Fibroblast of the aortic adventitia (primary cell): ENCODE results near the gene DIP2C. TPM values are rescaled to one million over a fixed set of nuclear protein-coding genes. Genes with fewer than 3 reads are reported as not detected.
A peak's percentile ranks its signal among the peaks of the same experiment; 100 is the strongest.
"Not testable (repeated sequence)": the region's sequence is repeated elsewhere in the genome, so short reads cannot be mapped to it uniquely, and the experiment has no call there.

Source experiments
- DNase-seq: peaks from one replicate; pipeline ENCODE4 v3.0.0-alpha.2; 2010; ENCODE audit warnings: low read depth
- H3K4me3 ChIP-seq: 2 replicates; pipeline ENCODE4 v1.5.1; 2011; ENCODE audit warnings: low read depth, mild to moderate bottlenecking, control low read depth, low read length, moderate library complexity
- total RNA-seq: library from RNA; depleted of rRNA; stranded (reverse); fragments of >200 nt; gene quantifications from 2 replicates; pipeline ENCODE4 v1.2.3, GENCODE V29; 2012; ENCODE audit warnings: low replicate concordance
- TF ChIP-seq, protein P1 (sequence below): IDR thresholded peaks from 2 replicates; pipeline ENCODE4 v1.5.1; 2011; ENCODE audit warnings: mild to moderate bottlenecking, low read length, control low read depth, inconsistent platforms; ENCODE audit not compliant: insufficient read depth

Gene DIP2C
- total RNA-seq, 1 donor, result 15.7 TPM

DNA sequence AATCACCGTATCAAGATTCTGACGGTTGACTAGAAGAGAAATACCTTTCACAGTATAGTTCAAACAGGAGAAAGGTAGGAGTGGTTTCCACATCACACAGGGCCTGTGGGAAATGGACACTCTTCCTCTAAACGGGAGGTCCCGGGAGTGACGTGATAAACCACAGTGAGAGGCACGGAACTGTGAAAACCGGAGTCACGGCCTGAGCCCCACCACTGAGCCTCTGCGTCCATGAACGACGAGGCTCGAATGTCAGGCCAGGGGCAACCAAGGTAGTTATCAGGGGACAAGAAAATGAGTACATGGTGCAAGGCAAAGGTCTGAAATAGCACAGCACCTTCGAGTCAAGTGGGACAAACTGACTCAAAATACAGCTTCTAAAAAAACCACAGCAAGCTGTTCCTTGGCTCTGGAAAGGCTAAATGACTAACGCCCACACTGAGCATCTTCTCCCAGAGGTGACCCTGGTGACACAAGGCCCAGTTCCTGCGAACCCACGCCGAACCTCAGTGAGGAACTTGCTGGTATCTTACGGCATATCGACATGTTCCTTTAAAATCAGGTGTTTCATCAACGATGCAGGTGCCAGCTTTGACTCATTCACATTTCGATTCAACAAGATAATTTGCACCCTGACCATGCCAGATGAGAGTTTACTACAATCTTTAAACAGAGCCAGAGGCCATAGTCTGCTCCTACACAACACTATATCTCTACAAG is 99.3 kb downstream of the DIP2C start:
- TF ChIP-seq, protein P1, sequence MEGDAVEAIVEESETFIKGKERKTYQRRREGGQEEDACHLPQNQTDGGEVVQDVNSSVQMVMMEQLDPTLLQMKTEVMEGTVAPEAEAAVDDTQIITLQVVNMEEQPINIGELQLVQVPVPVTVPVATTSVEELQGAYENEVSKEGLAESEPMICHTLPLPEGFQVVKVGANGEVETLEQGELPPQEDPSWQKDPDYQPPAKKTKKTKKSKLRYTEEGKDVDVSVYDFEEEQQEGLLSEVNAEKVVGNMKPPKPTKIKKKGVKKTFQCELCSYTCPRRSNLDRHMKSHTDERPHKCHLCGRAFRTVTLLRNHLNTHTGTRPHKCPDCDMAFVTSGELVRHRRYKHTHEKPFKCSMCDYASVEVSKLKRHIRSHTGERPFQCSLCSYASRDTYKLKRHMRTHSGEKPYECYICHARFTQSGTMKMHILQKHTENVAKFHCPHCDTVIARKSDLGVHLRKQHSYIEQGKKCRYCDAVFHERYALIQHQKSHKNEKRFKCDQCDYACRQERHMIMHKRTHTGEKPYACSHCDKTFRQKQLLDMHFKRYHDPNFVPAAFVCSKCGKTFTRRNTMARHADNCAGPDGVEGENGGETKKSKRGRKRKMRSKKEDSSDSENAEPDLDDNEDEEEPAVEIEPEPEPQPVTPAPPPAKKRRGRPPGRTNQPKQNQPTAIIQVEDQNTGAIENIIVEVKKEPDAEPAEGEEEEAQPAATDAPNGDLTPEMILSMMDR, result no peak
- no peak for DNase-seq
- no peak overlapping the region for H3K4me3 ChIP-seq

DNA sequence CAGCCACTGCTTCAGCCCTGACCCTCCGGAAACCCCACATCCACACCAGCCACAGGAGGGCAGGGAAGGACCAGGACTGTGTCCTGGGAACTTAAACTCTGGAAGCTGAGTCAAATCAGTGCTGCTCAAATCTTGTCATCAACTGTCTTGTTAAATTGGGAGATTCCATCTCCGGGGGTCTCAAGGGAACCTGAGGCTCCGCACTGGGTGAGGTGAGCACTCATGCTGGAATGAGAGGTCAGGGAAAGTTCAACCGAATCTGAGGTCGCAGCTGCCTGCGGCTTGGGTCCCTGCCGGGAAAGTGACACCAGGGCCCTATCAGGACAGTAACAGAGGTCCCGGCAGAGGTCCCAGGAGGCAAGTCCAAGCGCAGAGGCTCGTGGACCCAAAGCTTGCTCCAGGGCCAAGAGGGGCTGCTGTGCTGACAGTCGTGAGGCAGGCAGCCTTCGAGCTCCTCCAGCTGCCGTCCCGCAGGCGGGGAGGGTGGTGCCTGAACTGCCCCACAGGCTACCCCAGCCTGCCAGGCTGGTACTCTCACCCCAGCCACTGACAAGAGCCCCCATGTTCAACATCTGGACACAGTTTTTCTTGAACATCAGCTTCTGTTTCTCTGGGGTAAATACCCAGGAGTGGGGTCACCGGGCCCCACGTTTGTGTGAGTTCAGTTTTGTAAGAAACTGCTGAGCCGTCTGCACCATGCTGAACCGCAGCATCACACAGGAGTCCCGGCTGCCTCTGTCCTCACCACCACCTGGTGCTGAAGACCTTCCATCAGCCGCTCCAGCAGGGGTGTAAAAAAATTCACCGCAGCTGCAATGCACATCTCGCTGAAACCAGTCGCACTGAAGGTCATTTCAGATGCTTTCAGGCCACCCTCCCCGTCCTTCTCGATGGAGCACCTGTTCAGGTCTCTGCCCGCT is 101.0 kb downstream of the DIP2C start:
- DNase-seq, result peak; percentile 50
- TF ChIP-seq, protein P1, result peak; percentile 43
- H3K4me3 ChIP-seq, result no peak overlapping the region

DNA sequence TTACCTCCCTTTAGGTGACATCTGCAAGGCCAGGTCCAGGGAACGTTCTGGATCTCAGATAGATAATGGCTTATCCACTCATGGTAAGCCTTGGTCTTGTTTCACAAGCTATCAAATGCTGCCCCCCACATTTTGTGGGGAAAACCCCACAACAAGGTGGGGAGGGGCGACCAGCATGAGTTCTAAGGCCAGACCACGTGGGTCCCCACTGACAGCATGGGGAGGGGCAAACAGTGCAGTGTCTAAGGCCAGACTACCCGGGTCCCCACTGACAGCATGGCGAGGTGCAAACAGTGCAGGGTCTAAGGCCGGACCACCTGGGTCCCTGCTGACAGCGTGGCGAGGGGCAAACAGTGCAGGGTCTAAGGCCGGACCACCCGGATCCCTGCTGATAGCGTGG is 102.8 kb downstream of the DIP2C start:
- TF ChIP-seq, protein P1, result no peak
- DNase-seq, result no peak

DNA sequence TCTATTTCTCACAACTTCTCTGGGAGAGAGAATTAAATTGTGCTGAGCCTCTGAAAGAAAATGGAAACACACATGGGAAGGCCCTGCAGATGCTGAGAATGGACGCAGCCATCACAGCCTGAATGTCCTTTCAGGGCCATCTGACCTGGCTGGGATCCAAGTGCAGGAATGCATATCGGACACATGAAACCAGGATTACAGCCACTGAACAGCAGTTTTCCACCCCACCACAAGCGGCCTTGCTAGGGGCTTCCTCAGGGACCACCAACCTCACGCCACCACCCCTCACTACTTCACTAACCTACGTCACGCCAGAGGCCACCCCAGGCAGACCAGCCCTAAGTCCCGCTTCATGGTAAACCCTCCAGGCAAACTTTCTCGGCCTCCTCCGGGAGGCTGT is 103.3 kb downstream of the DIP2C start:
- TF ChIP-seq, protein P1, result no peak
- H3K4me3 ChIP-seq, result no peak overlapping the region
- no peak for DNase-seq

More for the DNA sequence above, 102.8 kb downstream of the DIP2C start:
- no peak overlapping the region for H3K4me3 ChIP-seq

DNA sequence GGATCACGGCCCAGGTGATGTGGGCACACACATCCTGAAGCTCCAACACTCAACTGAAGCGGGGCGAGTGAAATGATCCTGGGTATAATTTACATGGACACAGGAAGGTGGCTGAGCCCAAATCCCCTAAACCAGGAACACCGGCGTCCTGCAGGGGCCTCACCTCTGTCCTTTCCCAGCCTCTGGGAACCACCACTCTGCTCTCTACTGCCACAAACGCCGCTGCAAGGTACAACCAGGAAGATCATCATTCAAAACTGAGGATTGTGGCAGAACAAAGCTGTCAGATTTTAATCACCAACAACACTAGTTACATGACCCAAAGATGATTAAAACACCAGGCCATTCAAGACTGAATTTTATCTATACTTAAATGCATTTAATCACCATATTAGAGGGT is 104.0 kb downstream of the DIP2C start:
- H3K4me3 ChIP-seq, result no peak overlapping the region
- DNase-seq, result no peak
- TF ChIP-seq, protein P1, result no peak

DNA sequence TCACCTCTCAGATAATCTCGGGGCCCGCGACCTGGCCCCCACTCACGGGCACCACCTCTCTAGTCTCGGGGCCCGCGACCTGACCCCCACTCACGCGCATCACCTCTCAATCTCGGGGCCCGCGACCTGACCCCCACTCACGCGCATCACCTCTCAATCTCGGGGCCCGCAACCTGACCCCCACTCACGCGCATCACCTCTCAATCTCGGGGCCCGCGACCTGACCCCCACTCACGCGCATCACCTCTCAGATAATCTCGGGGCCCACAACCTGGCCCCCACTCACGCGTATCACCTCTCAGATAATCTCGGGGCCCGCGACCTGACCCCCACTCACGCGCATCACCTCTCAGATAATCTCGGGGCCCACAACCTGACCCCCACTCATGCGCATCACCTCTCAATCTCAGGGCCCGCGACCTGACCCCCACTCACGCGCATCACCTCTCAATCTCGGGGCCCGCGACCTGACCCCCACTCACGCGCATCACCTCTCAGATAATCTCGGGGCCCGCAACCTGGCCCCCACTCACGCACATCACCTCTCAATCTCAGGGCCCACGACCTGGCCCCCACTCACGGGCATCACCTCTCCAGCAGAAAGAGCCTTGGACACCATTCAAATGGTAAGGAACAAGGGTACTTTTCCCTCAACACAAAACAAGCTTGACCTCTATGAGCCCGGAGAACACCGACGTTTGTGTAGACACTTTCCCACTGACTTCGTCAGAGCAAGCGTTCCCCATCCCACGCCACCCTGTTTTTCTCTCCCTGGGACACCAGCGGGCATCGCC is 104.8 kb downstream of the DIP2C start:
- H3K4me3 ChIP-seq, DNase-seq: not testable (repeated sequence)
